Cardiac septum (tissue), 1 donor: ENCODE results near the gene CD48. TPM values are rescaled to one million over a fixed set of nuclear protein-coding genes. Genes with fewer than 3 reads are reported as not detected.
A peak's percentile ranks its signal among the peaks of the same experiment; 100 is the strongest.
"Not testable (repeated sequence)": the region's sequence is repeated elsewhere in the genome, so short reads cannot be mapped to it uniquely, and the experiment has no call there.

Source experiments
- DNase-seq: peaks from one replicate; pipeline ENCODE4 v3.0.0-alpha.2; 2020; ENCODE audit warnings: low spot score
- intact Hi-C: fragments of 100-400 bp; cut with DNase I; formaldehyde crosslinking; loops from one replicate; pipeline ENCODE4 v1.14.0; 2022
- total RNA-seq: library from RNA; stranded (reverse); fragmentation: NEBNext Ultra II Directional; extraction: Animal tissue kit (Norgen Biotek cat#: 25700); gene quantifications from one replicate; pipeline ENCODE4 v1.2.1, GENCODE V29; 2021
- donor health status: DM: no; HTN: no; CAD: no.

The CD48 gene
- total RNA-seq, 1 donor from 2014 or later, result 1.00 TPM

DNA sequence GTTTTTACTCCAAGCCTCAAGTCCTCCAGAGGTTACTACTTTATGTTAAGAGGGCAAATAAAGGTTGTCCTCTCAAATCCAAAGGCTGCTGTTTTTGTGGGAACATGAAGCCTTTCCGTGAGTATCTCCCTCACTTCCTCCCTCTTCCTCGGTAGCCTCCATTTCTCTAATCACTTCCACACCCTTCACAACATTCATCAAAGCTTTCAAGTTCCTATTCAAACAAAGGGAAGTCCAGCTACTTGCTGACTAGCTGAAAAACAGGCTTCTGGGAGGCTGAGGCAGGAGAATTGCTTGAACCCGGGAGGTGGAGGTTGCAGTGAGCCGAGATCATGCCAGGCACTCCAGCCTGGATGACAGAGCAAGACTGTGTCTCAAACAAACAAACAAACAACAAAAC lies 6.6 kb upstream of the CD48 start:
- intact Hi-C loops, result no loop called here
- no peak for DNase-seq

DNA sequence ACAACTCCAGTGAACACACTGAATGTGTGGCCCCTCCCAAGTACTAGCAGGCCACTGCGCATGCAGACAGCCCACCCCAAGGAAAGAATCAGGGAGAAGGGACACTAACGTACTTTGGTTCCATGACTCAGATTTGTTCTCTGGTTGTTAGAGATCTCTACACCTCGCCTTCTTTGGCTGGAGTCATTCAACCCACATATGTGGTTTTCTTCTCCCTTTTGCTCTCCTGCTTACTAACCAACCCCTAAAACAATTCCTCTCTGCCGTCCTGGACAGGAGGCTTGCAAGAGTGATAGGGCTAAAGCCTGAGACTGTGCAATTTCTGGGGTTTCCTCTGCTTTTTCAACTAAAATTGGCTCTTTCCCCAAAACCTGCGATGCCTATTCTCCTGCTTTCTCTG lies 5.7 kb upstream of the CD48 start:
- intact Hi-C loops, result no loop called here
- DNase-seq, result no peak

GRCh38 chr1:160716013-160716412 lies 4.4 kb upstream of the CD48 start:
- no peak for DNase-seq
- intact Hi-C loops, result no loop called here

DNA sequence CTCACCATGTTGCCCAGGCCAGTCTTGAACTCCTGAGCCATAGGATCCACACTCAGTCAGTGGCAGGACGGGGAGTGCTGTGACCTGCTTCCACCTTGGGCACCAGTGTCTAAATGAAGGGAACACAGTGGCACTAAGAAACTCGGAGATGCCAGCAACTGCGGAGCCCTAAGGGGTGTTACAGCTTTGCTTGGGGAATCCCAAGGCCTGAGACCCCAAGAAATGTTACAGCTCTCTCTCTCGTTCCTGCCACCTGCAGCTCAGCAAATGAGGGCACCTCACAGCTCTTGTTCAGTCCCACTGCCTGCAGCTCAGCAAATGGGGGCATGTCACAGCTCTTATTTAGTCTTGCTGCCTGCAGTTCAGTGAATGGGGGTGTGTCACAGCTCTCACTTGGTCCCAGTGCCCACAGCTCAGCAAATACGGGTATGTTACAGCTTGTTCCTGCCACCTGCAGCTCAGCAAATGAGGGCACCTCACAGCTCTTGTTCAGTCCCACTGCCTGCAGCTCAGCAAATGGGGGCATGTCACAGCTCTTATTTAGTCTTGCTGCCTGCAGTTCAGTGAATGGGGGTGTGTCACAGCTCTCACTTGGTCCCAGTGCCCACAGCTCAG lies 2.5 kb upstream of the CD48 start:
- intact Hi-C loops, DNase-seq: not testable (repeated sequence)

- intact Hi-C loops, result no loop called here
- no peak for DNase-seq
Measured at GRCh38 chr1:160713161-160713560, 1.5 kb upstream of the CD48 start.

GRCh38 chr1:160712525-160713080 lies 981 bp upstream of the CD48 start:
- peak; percentile 78 for DNase-seq
- intact Hi-C loops, result not testable (repeated sequence)

DNA sequence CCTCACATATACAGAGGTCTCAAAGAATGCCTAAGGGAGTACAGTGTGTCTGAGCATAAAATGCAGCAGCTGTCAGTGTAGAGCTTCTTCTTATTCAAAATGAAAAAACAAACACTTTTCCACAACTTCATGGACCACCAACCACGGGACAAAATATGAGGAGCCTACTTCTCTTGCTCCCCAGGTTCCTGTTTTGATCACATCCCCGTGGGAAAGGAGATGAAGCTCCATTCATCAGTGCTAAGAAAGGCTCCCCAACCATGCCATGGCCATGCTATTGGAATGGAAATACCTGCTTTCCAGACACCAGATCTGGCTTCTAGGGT lies 383 bp downstream of the CD48 start:
- DNase-seq, result no peak
- intact Hi-C loops, result no loop called here

DNA sequence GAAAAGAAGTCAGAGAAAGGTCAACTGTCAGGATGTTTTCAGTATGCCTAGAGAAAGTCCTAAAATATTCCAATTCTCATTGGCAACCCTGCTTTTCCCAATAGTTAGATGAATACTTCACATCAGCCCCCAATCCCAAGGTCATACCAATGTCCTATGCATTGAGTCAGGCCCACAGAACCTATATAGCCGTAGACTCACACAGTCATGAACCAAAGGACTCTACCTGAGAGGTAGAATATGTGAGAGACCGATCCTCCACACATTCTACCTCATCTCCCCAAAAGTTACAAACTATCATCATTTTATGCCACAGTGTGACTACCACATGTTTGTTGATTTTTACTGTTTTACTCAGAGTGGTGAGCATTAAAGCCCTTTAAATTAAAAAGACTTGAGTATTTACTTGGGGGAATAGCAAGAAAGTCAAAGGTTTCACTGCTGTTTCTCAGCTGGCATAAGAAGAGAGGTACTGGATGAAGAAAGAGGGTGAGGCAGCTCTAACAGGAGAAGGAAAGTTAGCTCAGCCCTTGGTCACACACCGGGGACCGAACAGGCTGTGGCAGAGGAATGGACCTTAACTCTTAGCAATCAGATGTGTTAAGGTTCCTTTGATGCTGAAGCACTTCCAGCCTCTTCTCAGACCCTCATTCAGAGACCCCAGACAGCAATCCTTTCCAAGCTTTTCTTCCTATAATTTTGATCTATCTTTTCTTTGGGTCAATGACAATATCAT lies 937 bp downstream of the CD48 start:
- intact Hi-C loops, result no loop called here
- DNase-seq, result no peak

GRCh38 chr1:160709715-160710114 lies 1.9 kb downstream of the CD48 start:
- DNase-seq, result no peak
- intact Hi-C loops, result no loop called here

DNA sequence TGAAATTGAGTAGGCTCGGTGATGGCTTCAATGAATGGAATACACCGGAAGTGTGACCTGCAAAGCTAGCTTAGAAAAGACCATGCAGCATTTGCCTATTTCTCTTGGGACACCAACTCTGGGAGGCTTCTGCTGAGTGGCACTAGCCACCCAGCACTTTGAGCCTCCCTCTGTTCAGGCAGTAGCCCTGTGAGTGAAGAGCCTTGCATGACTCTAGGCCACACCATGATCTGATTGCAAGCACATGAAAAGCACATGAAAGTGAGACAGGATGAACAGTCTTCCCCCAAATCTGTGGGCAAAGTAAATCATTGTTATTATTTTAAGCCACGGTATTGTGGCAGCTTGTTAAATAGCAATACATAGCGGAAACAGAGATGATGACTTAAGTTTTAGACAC lies 2.8 kb downstream of the CD48 start:
- no peak for DNase-seq
- intact Hi-C loops, result no loop called here

DNA sequence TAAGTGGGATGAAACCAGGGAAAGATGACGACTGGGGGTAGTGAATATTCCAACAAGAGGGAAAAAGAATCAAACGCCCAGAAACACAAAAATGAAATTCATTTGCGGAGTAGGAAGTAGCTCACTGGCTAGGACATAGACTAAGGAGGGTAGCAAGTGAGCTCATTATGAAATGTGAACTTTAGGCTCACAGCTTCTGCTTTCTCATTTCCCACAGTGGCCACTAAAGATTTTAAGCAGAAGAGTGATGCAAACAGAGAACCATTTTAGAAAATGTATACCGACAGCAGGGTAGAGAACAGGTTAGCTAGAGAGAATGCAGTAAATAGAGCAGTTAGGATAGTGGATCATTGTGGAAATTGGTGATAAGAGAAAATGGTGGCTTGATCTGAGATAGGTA lies 3.5 kb downstream of the CD48 start:
- no peak for DNase-seq
- intact Hi-C loops, result no loop called here

GRCh38 chr1:160707236-160708064 lies 4.2 kb downstream of the CD48 start:
- DNase-seq, result no peak
- intact Hi-C loops, result no loop called here

DNA sequence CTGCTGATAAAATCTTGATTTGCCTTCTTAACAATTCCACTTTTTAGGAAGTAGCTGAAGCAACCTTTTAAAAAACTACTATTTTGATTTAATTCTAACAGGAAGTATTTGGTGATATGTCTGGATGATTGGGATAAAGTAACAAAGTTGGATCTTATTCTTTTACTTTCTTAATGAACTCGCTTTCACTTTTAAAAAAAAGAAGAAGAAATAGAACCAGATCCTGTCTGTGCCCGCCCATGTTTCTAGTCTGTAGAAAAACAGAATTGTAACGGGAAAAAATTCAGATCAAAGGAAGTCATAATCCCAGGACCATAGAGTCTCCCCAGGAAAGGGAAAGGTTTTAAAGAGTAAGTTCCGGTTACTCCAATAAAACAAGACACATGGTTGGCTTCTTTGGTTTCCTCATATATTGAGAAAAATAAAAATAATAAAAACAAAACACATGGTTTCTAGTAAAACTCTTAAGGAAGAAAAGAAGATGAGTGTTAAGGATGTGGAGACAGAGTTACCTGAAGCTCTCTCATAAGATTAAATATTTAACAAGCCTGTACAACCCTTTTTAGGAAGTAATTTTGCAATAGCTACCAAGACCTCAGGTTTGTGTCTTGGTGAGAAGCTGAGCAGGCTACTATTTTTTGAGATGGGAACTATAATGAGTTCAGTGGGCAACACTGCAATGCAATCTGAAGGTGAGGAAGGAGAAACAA lies 4.9 kb downstream of the CD48 start:
- intact Hi-C loops, result no loop called here
- DNase-seq, result no peak

DNA sequence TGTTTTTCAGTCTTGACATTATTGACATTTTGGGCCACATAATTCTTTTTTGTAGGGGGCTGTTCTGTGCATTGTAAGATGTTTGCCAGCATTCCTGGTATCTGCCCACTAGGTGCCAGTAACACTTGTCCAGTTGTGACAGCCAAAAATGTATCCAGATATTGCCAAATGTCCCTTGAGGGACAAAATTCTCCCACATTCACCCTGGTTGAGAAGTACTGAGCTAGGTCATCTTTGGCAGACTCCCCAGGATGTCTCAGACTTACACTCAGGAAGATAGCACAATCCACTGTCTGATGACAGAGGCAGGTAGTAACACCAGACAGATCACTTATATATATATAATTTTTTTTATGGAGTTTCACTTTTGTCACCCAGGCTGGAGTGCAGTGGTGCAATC lies 5.9 kb downstream of the CD48 start:
- intact Hi-C loops, result no loop called here
- no peak for DNase-seq

DNA sequence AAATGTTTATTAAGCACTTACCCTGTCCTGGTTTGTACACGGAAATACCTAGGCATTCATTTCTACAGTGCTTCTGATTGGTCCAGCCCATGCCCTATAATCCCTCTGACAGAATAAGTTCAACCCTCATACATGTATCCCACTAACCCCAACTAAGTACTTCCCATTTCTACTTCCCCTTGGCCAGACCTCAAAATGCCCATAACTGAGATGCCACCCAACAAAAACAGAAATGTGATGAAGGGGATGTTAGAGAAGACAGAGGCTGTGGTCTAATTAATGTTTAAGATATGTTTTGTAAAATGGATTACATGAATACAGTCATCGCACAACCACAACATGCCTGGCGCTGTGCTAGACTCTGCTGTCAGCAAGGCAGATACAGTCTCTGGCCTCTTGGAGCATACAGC lies 6.4 kb downstream of the CD48 start:
- intact Hi-C loops, DNase-seq: not testable (repeated sequence)

GRCh38 chr1:160704250-160704649 lies 7.4 kb downstream of the CD48 start:
- DNase-seq, result peak; percentile 86

GRCh38 chr1:160702100-160702499 lies 9.5 kb downstream of the CD48 start:
- intact Hi-C loops, result no loop called here
- DNase-seq, result no peak

More at GRCh38 chr1:160704250-160704649, 7.4 kb downstream of the CD48 start:
- intact Hi-C loops, result no loop called here

DNA sequence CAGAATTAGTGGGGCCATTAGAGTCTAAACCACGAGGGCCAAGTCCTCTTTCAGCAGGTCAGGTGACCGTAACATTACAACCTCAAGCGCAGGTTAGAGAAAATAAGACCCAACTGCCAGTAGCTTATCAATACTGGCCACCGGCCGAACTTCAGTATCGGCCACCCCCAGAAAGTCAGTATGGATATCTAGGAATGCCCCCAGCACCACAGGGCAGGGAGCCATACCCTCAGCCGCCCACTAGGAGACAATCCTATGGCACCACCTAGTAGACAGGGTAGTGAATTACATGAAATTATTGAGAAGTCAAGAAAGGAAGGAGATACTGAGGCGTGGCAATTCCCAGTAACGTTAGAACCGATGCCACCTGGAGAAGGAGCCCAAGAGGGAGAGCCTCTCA lies 19.2 kb downstream of the CD48 start:
- DNase-seq, intact Hi-C loops: not testable (repeated sequence)

DNA sequence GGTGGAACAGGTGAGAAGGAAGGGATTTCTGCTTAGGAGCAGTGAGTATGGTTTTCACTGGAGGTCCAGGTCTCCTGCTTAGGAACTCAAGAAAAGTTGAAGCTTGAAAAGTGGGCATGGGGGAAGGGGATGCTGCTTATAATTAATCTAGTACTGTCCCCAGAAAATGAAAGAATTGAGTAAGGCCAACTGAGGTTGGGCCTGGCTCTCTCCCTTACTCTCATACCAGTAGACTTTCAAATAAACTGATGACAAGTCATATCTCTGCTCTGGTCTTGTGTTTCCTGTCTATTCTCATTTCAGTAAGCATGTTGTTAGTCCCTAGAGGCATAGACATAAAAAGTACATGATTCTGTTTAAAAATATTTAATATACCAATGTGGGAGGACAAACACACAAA lies 26.4 kb downstream of the CD48 start:
- intact Hi-C loops, result no loop called here
- DNase-seq, result no peak
